Heart left ventricle (tissue), 16 donors: ENCODE measurements around the gene TCF4. TPM values are rescaled to one million over a fixed set of nuclear protein-coding genes. Genes with fewer than 3 reads are reported as not detected.

Experiments
- ATAC-seq, 4 donors: fragments of 200-7000 bp; cut with Tn5 transposase; one replicate each; pipeline ENCODE4 v1.9.1; 2020 to 2022; ENCODE audit warnings: moderate library complexity in 4 of 4, mild to moderate bottlenecking in 3 of 4, moderate number of reproducible peaks in 1 of 4
- DNase-seq, 5 donors: peaks; one replicate each; pipeline ENCODE4 v3.0.0-alpha.2; 2020
- H3K27ac ChIP-seq, 12 donors: fragments of 200-600 bp; sonication (generic) in 4 of 12; one replicate each; pipeline versions ENCODE4 v1.5.0 to v1.8.0; 2016 to 2022; ENCODE audit warnings: mild to moderate bottlenecking in 2 of 12
- H3K27me3 ChIP-seq, 9 donors: fragments of 200-600 bp; sonication (generic) in 2 of 9; one replicate each; pipeline versions ENCODE4 v1.5.1 to v1.8.0; 2016 to 2022; ENCODE audit warnings: mild to moderate bottlenecking in 3 of 9
- H3K36me3 ChIP-seq, 9 donors: fragments of 200-600 bp; sonication (generic) in 2 of 9; one replicate each; pipeline versions ENCODE4 v1.5.0 to v1.8.0; 2018 to 2022; ENCODE audit warnings: mild to moderate bottlenecking in 2 of 9
- H3K4me1 ChIP-seq, 12 donors: fragments of 200-600 bp; sonication (generic) in 4 of 12; one replicate each; pipeline versions ENCODE4 v1.5.0 to v1.8.0; 2016 to 2022; ENCODE audit warnings: mild to moderate bottlenecking in 3 of 12
- H3K4me3 ChIP-seq, 12 donors: fragments of 200-600 bp; sonication (generic) in 4 of 12; one replicate each; pipeline versions ENCODE4 v1.5.0 to v1.8.0; 2017 to 2022; ENCODE audit warnings: mild to moderate bottlenecking in 9 of 12, moderate library complexity in 4 of 12
- H3K9me3 ChIP-seq, 12 donors: fragments of 200-600 bp; sonication (generic) in 4 of 12; one replicate each; pipeline versions ENCODE4 v1.5.0 to v1.8.0; 2016 to 2022; ENCODE audit warnings: mild to moderate bottlenecking in 1 of 12
- CTCF ChIP-seq, 12 donors: fragments of 200-600 bp; sonication (generic) in 4 of 12; IDR thresholded peaks; one replicate each; pipeline versions ENCODE4 v1.5.0 to v1.8.0; 2018 to 2022; ENCODE audit warnings: antibody characterized with exemption in 12 of 12, mild to moderate bottlenecking in 5 of 12
- POLR2A ChIP-seq, 2 donors: fragments of 450-650 bp; IDR thresholded peaks; one replicate each; pipeline ENCODE4 v1.6.1; 2017; ENCODE audit warnings: antibody characterized with exemption in 2 of 2, mild to moderate bottlenecking in 2 of 2, moderate library complexity in 2 of 2
- WGBS, 4 donors: extraction: QIAGEN DNeasy Blood & Tissue Kit in 2 of 4; methylation state at CpG; one replicate each; pipeline versions ENCODE4 v1.1.5 to v1.1.7; 2013 to 2018; 5-methylcytosine and 5-hydroxymethylcytosine counted together
- intact Hi-C, 10 donors: fragments of 100-400 bp; cut with DNase I; formaldehyde crosslinking; loops; one replicate each; pipeline versions ENCODE4 v1.11.1 to v1.14.2; 2022
- polyA plus RNA-seq, 2 donors: library from polyadenylated mRNA; stranded (reverse); fragments of 200-250 nt; gene quantifications; one replicate each; pipeline ENCODE4 v1.2.3, GENCODE V29; 2013
- total RNA-seq, 9 donors: library from RNA; depleted of rRNA in 2 of 9; stranded (reverse); fragments of >200 nt in 2 of 9; fragmentation: NEBNext Ultra II Directional in 3 of 9; extraction: Animal tissue kit (Norgen Biotek cat#: 25700) in 3 of 9; gene quantifications; one replicate each; pipeline versions ENCODE4 v1.1.0 to v1.2.4, GENCODE V29; 2016 to 2023
- donor health status: ischemic (EF 13 %, LVEDD 7.1; RV severe dilation, severe dysfunction).
- donor health status: healthy with polysubstance abuse.
- donor health status: DM: no; HTN: yes; CAD: no.
- donor health status: DM: no; HTN: no; CAD: no.
- donor health status: ischemic (EF 25% LVEDD 6.9; RV normal size, moderate dysfunction).
- donor health status: ischemic (EF 25% LVEDD 5.7; RV mildly dilated, moderate dysfunction).
- donor health status: healthy.
- donor health status: DM: yes; HTN: yes; CAD: no.
- donor health status: ischemic (EF 35%, LVEDD 5.7; RV mildly dilated, moderate dysfunction).
- donor health status: nonischemic (EF 11% LVEDD 7.7; RV severe dilation, severe dysfunction).
- donor health status: DM: yes; HTN: yes; CAD: no.
- donor health status: PGD.
- donor health status: ischemic (EF 29% LVEDD 5.4; RV normal size, mild dysfunction).
- donor health status: nonischemic (EF 23%, LVEDD 6.1; RV moderate dilation, normal function).

Gene TCF4
- total and polyA plus RNA-seq, 11 donors, result 12.8 to 119 (median 71.5) TPM

- 38 to 46% (median 42%) methylated on average over 4 of the region's 4 CpGs for WGBS, 4 donors
- intact Hi-C loops, result loop anchor here in 5 of 10 donors (5.0 to 10.0 kb wide), 5 partner anchors 86 to 1246 kb away; partner anchors contain the start of gene TCF4 (in 1 of the 5)
- peak in 1 of 5 donors; percentile 33 for DNase-seq
- Histone ChIP-seq H3K4me1 (peaks cover 0 to 69% (median 53%) of the 10 kb centered on the region in 12 donors), H3K9me3 (no peaks in the 10 kb centered on the region), H3K36me3 (no peaks in the 10 kb centered on the region), H3K27me3 (no peaks in the 10 kb centered on the region), H3K4me3 (no peak overlapping the region), H3K27ac (peak overlapping the region; percentile 45 to 80 (median 67))
- TF ChIP-seq POLR2A (IDR thresholded peaks at IDR 0.05) (no peak), CTCF (IDR thresholded peaks at IDR 0.05) (no peak)
- peak; percentile 79 to 94 (median 87) for ATAC-seq
These were observed 259.7 kb downstream of the TCF4 start for GRCh38 chr18:55328301-55328700.

- 94 to 96% (median 95%) methylated on average over 1 of the region's 1 CpG for WGBS, 4 donors
- peaks cover 0 to 74% (median 58%) of the 10 kb centered on the region in 12 donors for H3K4me1 ChIP-seq
- intact Hi-C loops, result loop anchor here in 5 of 10 donors (5.0 to 10.0 kb wide), 5 partner anchors 85 to 1247 kb away; partner anchors contain the start of gene TCF4 (in 1 of the 5)
- no peak overlapping the region for H3K4me3 ChIP-seq
- no peaks in the 10 kb centered on the region for H3K9me3 ChIP-seq
- DNase-seq (no peak), ATAC-seq (no peak)
- peak overlapping the region in 11 of 12 donors; percentile 59 to 80 (median 67) for H3K27ac ChIP-seq
- no peaks in the 10 kb centered on the region for H3K36me3 ChIP-seq
- no peaks in the 10 kb centered on the region for H3K27me3 ChIP-seq
- no peak for TF ChIP-seq CTCF (IDR thresholded peaks at IDR 0.05)
- TF ChIP-seq POLR2A (IDR thresholded peaks at IDR 0.05), result no peak
These were observed 260.5 kb downstream of the TCF4 start for GRCh38 chr18:55327454-55327853.

GRCh38 chr18:55326134-55326533 lies 261.9 kb downstream of the TCF4 start:
- H3K27ac ChIP-seq, result peak overlapping the region in 7 of 12 donors; percentile 6 to 80 (median 67)
- no peak for ATAC-seq
- no peak overlapping the region for H3K4me3 ChIP-seq
- DNase-seq, result no peak
- intact Hi-C loops, result loop anchor here in 5 of 10 donors (5.0 to 10.0 kb wide), 5 partner anchors 84 to 1249 kb away; partner anchors contain the start of gene TCF4 (in 1 of the 5)
- no peak for TF ChIP-seq POLR2A (IDR thresholded peaks at IDR 0.05)
- no peak for TF ChIP-seq CTCF (IDR thresholded peaks at IDR 0.05)
- H3K36me3 ChIP-seq, result no peaks in the 10 kb centered on the region
- no peaks in the 10 kb centered on the region for H3K27me3 ChIP-seq
- H3K4me1 ChIP-seq, result peaks cover 0 to 65% (median 50%) of the 10 kb centered on the region in 12 donors
- H3K9me3 ChIP-seq, result no peaks in the 10 kb centered on the region

- ATAC-seq (no peak), DNase-seq (no peak)
- Histone ChIP-seq H3K4me3 (peak overlapping the region in 2 of 12 donors; percentile 8 to 64), H3K4me1 (peaks cover 0 to 56% (median 47%) of the 10 kb centered on the region in 12 donors), H3K36me3 (no peaks in the 10 kb centered on the region), H3K9me3 (no peaks in the 10 kb centered on the region), H3K27me3 (no peaks in the 10 kb centered on the region), H3K27ac (peak overlapping the region in 11 of 12 donors; percentile 83 to 99 (median 94))
- TF ChIP-seq POLR2A (IDR thresholded peaks at IDR 0.05) (no peak), CTCF (IDR thresholded peaks at IDR 0.05) (no peak)
- intact Hi-C loops, result loop anchor here in 6 of 10 donors (5.0 to 10.0 kb wide), 9 partner anchors 67 to 1251 kb away; partner anchors contain the start of gene TCF4 (in 2 of the 6)
- whole genome bisulfite sequencing, 4 donors, result 61 to 76% (median 69%) methylated on average over 5 of the region's 5 CpGs
These were observed 263.8 kb downstream of the TCF4 start for GRCh38 chr18:55324166-55324565.
